HG03469 (cell line): Measurements from ENCODE around the gene GNPTG.

Experiments used
- ATAC-seq: cut with Tn5 transposase; IDR thresholded peaks from one replicate; pipeline ENCODE4 v1.9.1; 2021; ENCODE audit warnings: mild to moderate bottlenecking, moderate library complexity, moderate number of reproducible peaks; ENCODE audit not compliant: unreplicated experiment

GNPTG gene

GRCh38 chr16:1367486-1368174, 15.9 kb downstream of the GNPTG start:
- ATAC-seq = no peak

- ATAC-seq = no peak
Observed at GRCh38 chr16:1371054-1371978, 19.6 kb downstream of the GNPTG start.

GRCh38 chr16:1372292-1372950, 20.7 kb downstream of the GNPTG start:
- no peak for ATAC-seq

GRCh38 chr16:1374418-1375297, 22.9 kb downstream of the GNPTG start:
- ATAC-seq = no peak

- ATAC-seq = no peak
Observed at GRCh38 chr16:1375298-1375640, 23.5 kb downstream of the GNPTG start.

- ATAC-seq = no peak
Observed at GRCh38 chr16:1375741-1376410, 24.1 kb downstream of the GNPTG start.

- no peak for ATAC-seq
Observed at GRCh38 chr16:1377406-1378010, 25.8 kb downstream of the GNPTG start.

- ATAC-seq = no peak
Observed at GRCh38 chr16:1378087-1378803, 26.5 kb downstream of the GNPTG start.

- ATAC-seq = no peak
Observed at GRCh38 chr16:1378804-1379303, 27.1 kb downstream of the GNPTG start.

GRCh38 chr16:1379304-1380076, 27.8 kb downstream of the GNPTG start:
- ATAC-seq = no peak

- ATAC-seq = no peak
Observed at GRCh38 chr16:1380195-1380594, 28.5 kb downstream of the GNPTG start.

- ATAC-seq = no peak
Observed at GRCh38 chr16:1381612-1382406, 30.1 kb downstream of the GNPTG start.

GRCh38 chr16:1383556-1383955, 31.8 kb downstream of the GNPTG start:
- no peak for ATAC-seq

- no peak for ATAC-seq
Observed at GRCh38 chr16:1385232-1385631, 33.5 kb downstream of the GNPTG start.

GRCh38 chr16:1387331-1387730, 35.6 kb downstream of the GNPTG start:
- no peak for ATAC-seq

- no peak for ATAC-seq
Observed at GRCh38 chr16:1389762-1390161, 38.0 kb downstream of the GNPTG start.

GRCh38 chr16:1390239-1390779, 38.6 kb downstream of the GNPTG start:
- no peak for ATAC-seq
